Ovary (tissue), 3 donors: ENCODE data around the gene CYP4F2.

Experiments
- CTCF ChIP-seq, 3 donors: fragments of 450-650 bp in 2 of 3; fragments of 200-600 bp in 1 of 3; IDR thresholded peaks; one replicate each; pipeline versions ENCODE4 v1.5.1 to v1.8.0; 2016 to 2022; ENCODE audit warnings: antibody characterized with exemption in 3 of 3, mild to moderate bottlenecking in 1 of 3
- POLR2A ChIP-seq: fragments of 450-650 bp; IDR thresholded peaks from one replicate; pipeline ENCODE4 v1.6.1; 2017; ENCODE audit warnings: antibody characterized with exemption, mild to moderate bottlenecking, moderate library complexity
- donor health status: DM: no; HTN: no; CAD: no.

GRCh38 chr19:15900504-15900903 is 2.6 kb upstream of the CYP4F2 start:
- TF ChIP-seq POLR2A = no peak
- TF ChIP-seq CTCF (IDR thresholded peaks at IDR 0.05) = no peak
